Epithelial cell of prostate (primary cell): ENCODE data around the gene PLPPR1.

Source experiments
- DNase-seq: peaks from one replicate; pipeline ENCODE4 v3.0.0-alpha.2; 2011; ENCODE audit warnings: low read depth, low spot score
- H3K27ac ChIP-seq: fragments of 450-650 bp; 2 replicates; pipeline ENCODE4 v1.5.1; 2017; ENCODE audit warnings: mild to moderate bottlenecking

PLPPR1 gene

GRCh38 chr9:101028346-101029314 lies at the start of gene PLPPR1:
Gene PLPPR1, plus strand, starts transcription at chr9:101028727.
- no peak within 1 kb of the TSS for H3K27ac ChIP-seq
- DNase-seq, result no peak

GRCh38 chr9:100989731-100990130 lies 38.8 kb upstream of the PLPPR1 start:
- no peak for DNase-seq
- no peak overlapping the region for H3K27ac ChIP-seq

- H3K27ac ChIP-seq, result no peak overlapping the region
- DNase-seq, result no peak
These were observed 37.7 kb upstream of the PLPPR1 start for GRCh38 chr9:100990605-100991381.

- no peak for DNase-seq
- H3K27ac ChIP-seq, result no peak overlapping the region
These were observed 35.9 kb upstream of the PLPPR1 start for GRCh38 chr9:100992632-100993031.

- peak overlapping the region; percentile 58 for H3K27ac ChIP-seq
These were observed 28.5 kb upstream of the PLPPR1 start for GRCh38 chr9:100999906-101000544.

GRCh38 chr9:101005246-101005645 lies 23.3 kb upstream of the PLPPR1 start:
- no peak for DNase-seq

More at GRCh38 chr9:100999906-101000544, 28.5 kb upstream of the PLPPR1 start:
- DNase-seq, result no peak

GRCh38 chr9:101014566-101014965 lies 14.0 kb upstream of the PLPPR1 start:
- no peak overlapping the region for H3K27ac ChIP-seq
- no peak for DNase-seq

More at GRCh38 chr9:101005246-101005645, 23.3 kb upstream of the PLPPR1 start:
- H3K27ac ChIP-seq, result no peak overlapping the region

- DNase-seq, result no peak
- H3K27ac ChIP-seq, result no peak overlapping the region
These were observed 10.1 kb upstream of the PLPPR1 start for GRCh38 chr9:101018467-101018866.

- H3K27ac ChIP-seq, result no peak overlapping the region
- no peak for DNase-seq
These were observed 5.8 kb upstream of the PLPPR1 start for GRCh38 chr9:101022704-101023103.

GRCh38 chr9:101025940-101026339 lies 2.6 kb upstream of the PLPPR1 start:
- H3K27ac ChIP-seq, result no peak overlapping the region
- no peak for DNase-seq

- H3K27ac ChIP-seq, result no peak overlapping the region
- DNase-seq, result no peak
These were observed 1.7 kb upstream of the PLPPR1 start for GRCh38 chr9:101026824-101027223.

GRCh38 chr9:101027236-101027635 lies 1.3 kb upstream of the PLPPR1 start:
- H3K27ac ChIP-seq, result no peak overlapping the region
- no peak for DNase-seq

GRCh38 chr9:101027733-101028345 lies 688 bp upstream of the PLPPR1 start:
- H3K27ac ChIP-seq, result no peak overlapping the region
- no peak for DNase-seq

- DNase-seq, result no peak
- H3K27ac ChIP-seq, result no peak overlapping the region
These were observed 973 bp downstream of the PLPPR1 start for GRCh38 chr9:101029315-101030085.

GRCh38 chr9:101030086-101030391 lies 1.5 kb downstream of the PLPPR1 start:
- H3K27ac ChIP-seq, result no peak overlapping the region
- no peak for DNase-seq

GRCh38 chr9:101032426-101032825 lies 3.9 kb downstream of the PLPPR1 start:
- H3K27ac ChIP-seq, result no peak overlapping the region
- no peak for DNase-seq

- H3K27ac ChIP-seq, result no peak overlapping the region
- DNase-seq, result no peak
These were observed 5.7 kb downstream of the PLPPR1 start for GRCh38 chr9:101034222-101034621.

GRCh38 chr9:101035098-101035497 lies 6.6 kb downstream of the PLPPR1 start:
- H3K27ac ChIP-seq, result no peak overlapping the region

GRCh38 chr9:101037430-101037829 lies 8.9 kb downstream of the PLPPR1 start:
- DNase-seq, result no peak

More at GRCh38 chr9:101035098-101035497, 6.6 kb downstream of the PLPPR1 start:
- DNase-seq, result no peak

GRCh38 chr9:101038488-101038887 lies 10.0 kb downstream of the PLPPR1 start:
- no peak overlapping the region for H3K27ac ChIP-seq
- DNase-seq, result no peak

More at GRCh38 chr9:101037430-101037829, 8.9 kb downstream of the PLPPR1 start:
- no peak overlapping the region for H3K27ac ChIP-seq
